ENCODE measurements around the gene DYNC2LI1.
A peak's percentile ranks its signal among the peaks of the same experiment; 100 is the strongest.

The DYNC2LI1 gene

DNA sequence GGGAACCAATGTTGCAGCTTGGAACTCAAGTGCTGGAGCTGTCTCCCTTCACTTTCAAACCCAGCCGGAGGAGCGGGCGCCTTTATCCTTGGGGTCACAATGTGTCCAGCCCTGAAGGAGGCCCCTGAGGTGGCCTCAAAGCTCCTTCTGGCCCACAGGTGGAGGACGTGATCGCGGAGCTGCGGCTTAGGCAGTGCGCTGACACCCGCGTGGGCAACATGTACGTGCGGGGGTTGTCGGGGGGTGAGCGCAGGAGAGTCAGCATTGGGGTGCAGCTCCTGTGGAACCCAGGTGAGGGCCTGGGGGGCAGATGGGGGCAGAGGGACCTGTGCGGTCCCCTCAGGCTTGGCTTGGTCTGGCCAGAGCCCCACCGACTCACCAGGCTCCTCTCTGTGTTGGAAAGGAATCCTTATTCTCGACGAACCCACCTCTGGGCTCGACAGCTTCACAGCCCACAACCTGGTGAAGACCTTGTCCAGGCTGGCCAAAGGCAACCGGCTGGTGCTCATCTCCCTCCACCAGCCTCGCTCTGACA lies 78.4 kb downstream of the DYNC2LI1 start:
- no CpG with 5 or more reads among the region's 21 CpGs for WGBS, 2 donors (ENCODE audit: extremely low coverage in 2 of 2, insufficient read length in 2 of 2, insufficient replicate concordance in 1 of 2)
- Histone ChIP-seq H2BK15ac (ENCODE audit: low read length) (no peak overlapping the region), H2BK120ac (ENCODE audit: low read depth, low read length) (peak overlapping the region; percentile 20), H3K14ac (ENCODE audit: low read length) (peak overlapping the region; percentile 75), H2BK5ac (ENCODE audit: low read length) (peak overlapping the region; percentile 80), H3K9me3 (replicated peaks in 1 of 2; ENCODE audit: control insufficient read depth in 2 of 2, insufficient read depth in 1 of 2, low read depth in 1 of 2, low read length in 2 of 2) (no peaks in the 10 kb centered on the region), H3K79me1 (ENCODE audit: low read depth, low read length) (no peaks in the 10 kb centered on the region), H3K9ac (ENCODE audit: low read depth, low read length, poor library complexity) (no peak overlapping the region), H3K4me1 (ENCODE audit: control insufficient read depth in 2 of 2, insufficient read depth in 1 of 2, low read depth in 1 of 2, low read length in 2 of 2) (no peaks in the 10 kb centered on the region), H2BK12ac (ENCODE audit: low read length) (no peak overlapping the region), H3K27me3 (ENCODE audit: control insufficient read depth in 3 of 3, insufficient read depth in 3 of 3, low read depth in 1 of 3, low read length in 3 of 3) (peaks cover 0 to 6% (median 0%) of the 10 kb centered on the region in 3 experiments), H3K23ac (ENCODE audit: low read depth, low read length, poor library complexity) (peak overlapping the region; percentile 43), H3K36me3 (replicated peaks in 1 of 2; ENCODE audit: control insufficient read depth in 2 of 2, insufficient read depth in 2 of 2, low read length in 2 of 2) (no peaks in the 10 kb centered on the region), H3K27ac (replicated peaks; ENCODE audit: low read length) (no peak overlapping the region), H3K4ac (ENCODE audit: low read length) (no peak overlapping the region), H4K91ac (ENCODE audit: low read depth, low read length, poor library complexity) (no peak overlapping the region), H2AFZ (ENCODE audit: low read length) (no peak overlapping the region), H3K18ac (ENCODE audit: low read length) (no peak overlapping the region), H3K4me2 (ENCODE audit: insufficient read depth, low read length, poor library complexity, severe bottlenecking) (no peak overlapping the region), H3K4me3 (ENCODE audit: low read length in 2 of 2) (no peak overlapping the region), H4K8ac (ENCODE audit: low read depth, low read length) (no peak overlapping the region), H2AK5ac (ENCODE audit: low read depth, low read length) (no peak overlapping the region)
- DNase-seq (ENCODE audit: low spot score), result no peak

DNA sequence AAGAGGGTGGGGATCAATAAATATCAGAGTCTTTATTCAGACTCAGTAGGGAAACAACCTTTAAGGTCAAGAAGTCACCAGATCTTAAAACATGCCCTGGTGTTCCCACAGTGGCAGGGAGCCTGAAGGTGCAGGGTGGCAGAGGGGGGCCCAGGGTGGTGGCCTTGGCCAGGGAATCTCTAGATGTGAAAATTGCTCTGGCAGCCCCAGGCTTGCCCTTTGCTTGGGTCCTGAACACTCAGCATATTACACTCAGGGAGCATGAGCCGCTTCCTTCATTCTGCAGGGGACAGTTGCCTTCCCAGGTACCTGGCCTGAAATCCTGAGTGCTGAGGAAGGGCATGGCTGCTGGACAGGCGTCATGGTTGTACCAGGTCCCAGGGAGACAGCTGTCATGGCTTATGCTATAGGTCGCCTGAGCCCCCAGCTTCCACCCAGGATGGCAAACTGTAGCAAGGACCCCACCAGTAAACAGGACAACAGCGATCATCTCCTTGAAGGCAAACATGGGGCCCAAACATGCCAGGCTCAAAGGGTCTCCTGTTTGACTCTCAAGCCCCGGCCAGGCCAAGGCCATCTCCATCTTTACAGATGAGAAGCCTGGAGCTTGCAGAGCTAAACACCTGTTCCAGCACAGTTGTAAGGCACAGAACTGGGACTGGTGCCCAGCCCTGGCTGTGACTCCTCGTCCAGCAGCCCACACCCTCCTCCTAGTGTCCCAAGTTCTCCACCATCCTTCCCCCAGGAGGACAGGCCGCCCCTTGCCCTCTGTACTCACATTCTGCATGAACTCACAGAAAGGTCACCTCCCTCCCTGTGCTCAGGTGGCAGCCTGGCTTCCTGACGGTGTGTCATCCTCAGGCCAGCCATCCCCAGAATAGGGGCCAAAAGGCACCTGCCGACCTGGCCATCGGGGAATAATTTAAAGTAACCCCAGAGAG lies 79.6 kb downstream of the DYNC2LI1 start:
- no peak overlapping the region for H4K8ac ChIP-seq (ENCODE audit: low read depth, low read length)
- no peak overlapping the region for H4K91ac ChIP-seq (ENCODE audit: low read depth, low read length, poor library complexity)
- no peaks in the 10 kb centered on the region for H3K9me3 ChIP-seq (replicated peaks in 1 of 2; ENCODE audit: control insufficient read depth in 2 of 2, insufficient read depth in 1 of 2, low read depth in 1 of 2, low read length in 2 of 2)
- no peaks in the 10 kb centered on the region for H3K4me1 ChIP-seq (ENCODE audit: control insufficient read depth in 2 of 2, insufficient read depth in 1 of 2, low read depth in 1 of 2, low read length in 2 of 2)
- H3K23ac ChIP-seq (ENCODE audit: low read depth, low read length, poor library complexity), result no peak overlapping the region
- no peak overlapping the region for H3K14ac ChIP-seq (ENCODE audit: low read length)
- H3K4me3 ChIP-seq (ENCODE audit: low read length in 2 of 2), result no peak overlapping the region
- peak overlapping the region; percentile 51 for H2BK15ac ChIP-seq (ENCODE audit: low read length)
- H3K36me3 ChIP-seq (replicated peaks in 1 of 2; ENCODE audit: control insufficient read depth in 2 of 2, insufficient read depth in 2 of 2, low read length in 2 of 2), result no peaks in the 10 kb centered on the region
- H2BK5ac ChIP-seq (ENCODE audit: low read length), result no peak overlapping the region
- H2AFZ ChIP-seq (ENCODE audit: low read length), result no peak overlapping the region
- H3K4ac ChIP-seq (ENCODE audit: low read length), result no peak overlapping the region
- no peak overlapping the region for H3K27ac ChIP-seq (replicated peaks; ENCODE audit: low read length)
- peak overlapping the region; percentile 7 for H3K9ac ChIP-seq (ENCODE audit: low read depth, low read length, poor library complexity)
- no peak for DNase-seq (ENCODE audit: low spot score)
- no peak overlapping the region for H2AK5ac ChIP-seq (ENCODE audit: low read depth, low read length)
- no peak overlapping the region for H2BK120ac ChIP-seq (ENCODE audit: low read depth, low read length)
- no peaks in the 10 kb centered on the region for H3K79me1 ChIP-seq (ENCODE audit: low read depth, low read length)
- no peak overlapping the region for H3K18ac ChIP-seq (ENCODE audit: low read length)
- no peak overlapping the region for H3K4me2 ChIP-seq (ENCODE audit: insufficient read depth, low read length, poor library complexity, severe bottlenecking)
- WGBS, 2 donors (ENCODE audit: extremely low coverage in 2 of 2, insufficient read length in 2 of 2, insufficient replicate concordance in 1 of 2), result no CpG with 5 or more reads among the region's 10 CpGs
- H2BK12ac ChIP-seq (ENCODE audit: low read length), result no peak overlapping the region
- H3K27me3 ChIP-seq (ENCODE audit: control insufficient read depth in 3 of 3, insufficient read depth in 3 of 3, low read depth in 1 of 3, low read length in 3 of 3), result peaks cover 0 to 6% (median 0%) of the 10 kb centered on the region in 3 experiments

DNA sequence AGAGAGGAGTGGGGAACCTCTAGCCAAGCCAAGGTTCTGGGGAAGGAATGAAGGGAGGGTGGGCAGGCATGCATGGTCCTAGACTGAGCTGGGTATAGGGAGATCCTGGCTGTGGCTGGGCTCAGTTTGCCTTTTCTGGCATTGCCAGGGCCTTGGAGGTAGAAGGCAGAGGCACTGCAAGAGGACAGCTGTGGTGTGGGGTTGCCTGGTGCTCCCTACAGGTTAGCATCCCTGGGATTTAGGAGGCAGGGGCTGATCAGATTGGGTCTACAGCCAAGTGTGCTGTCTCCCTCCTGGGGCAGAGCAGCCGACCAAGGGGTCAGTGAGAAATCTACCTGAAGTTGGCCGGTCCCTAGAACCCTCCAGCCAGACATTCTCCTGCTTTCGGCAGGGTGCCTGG lies 80.8 kb downstream of the DYNC2LI1 start:
- H2BK5ac ChIP-seq (ENCODE audit: low read length), result no peak overlapping the region
- H2AK5ac ChIP-seq (ENCODE audit: low read depth, low read length), result peak overlapping the region; percentile 51
- no peaks in the 10 kb centered on the region for H3K9me3 ChIP-seq (replicated peaks in 1 of 2; ENCODE audit: control insufficient read depth in 2 of 2, insufficient read depth in 1 of 2, low read depth in 1 of 2, low read length in 2 of 2)
- no peak overlapping the region for H4K8ac ChIP-seq (ENCODE audit: low read depth, low read length)
- no peak for DNase-seq (ENCODE audit: low spot score)
- no peaks in the 10 kb centered on the region for H3K4me1 ChIP-seq (ENCODE audit: control insufficient read depth in 2 of 2, insufficient read depth in 1 of 2, low read depth in 1 of 2, low read length in 2 of 2)
- H3K18ac ChIP-seq (ENCODE audit: low read length), result no peak overlapping the region
- no peak overlapping the region for H2BK15ac ChIP-seq (ENCODE audit: low read length)
- no peak overlapping the region for H2BK120ac ChIP-seq (ENCODE audit: low read depth, low read length)
- H2BK12ac ChIP-seq (ENCODE audit: low read length), result no peak overlapping the region
- H3K14ac ChIP-seq (ENCODE audit: low read length), result no peak overlapping the region
- no peak overlapping the region for H3K4ac ChIP-seq (ENCODE audit: low read length)
- H3K9ac ChIP-seq (ENCODE audit: low read depth, low read length, poor library complexity), result no peak overlapping the region
- H3K23ac ChIP-seq (ENCODE audit: low read depth, low read length, poor library complexity), result no peak overlapping the region
- no peak overlapping the region for H4K91ac ChIP-seq (ENCODE audit: low read depth, low read length, poor library complexity)
- no peak overlapping the region for H3K4me2 ChIP-seq (ENCODE audit: insufficient read depth, low read length, poor library complexity, severe bottlenecking)
- no peaks in the 10 kb centered on the region for H3K79me1 ChIP-seq (ENCODE audit: low read depth, low read length)
- H3K4me3 ChIP-seq (ENCODE audit: low read length in 2 of 2), result no peak overlapping the region
- H3K36me3 ChIP-seq (replicated peaks in 1 of 2; ENCODE audit: control insufficient read depth in 2 of 2, insufficient read depth in 2 of 2, low read length in 2 of 2), result no peaks in the 10 kb centered on the region
- no CpG with 5 or more reads among the region's 3 CpGs for WGBS, 2 donors (ENCODE audit: extremely low coverage in 2 of 2, insufficient read length in 2 of 2, insufficient replicate concordance in 1 of 2)
- peaks cover 0 to 6% (median 0%) of the 10 kb centered on the region in 3 experiments for H3K27me3 ChIP-seq (ENCODE audit: control insufficient read depth in 3 of 3, insufficient read depth in 3 of 3, low read depth in 1 of 3, low read length in 3 of 3)
- no peak overlapping the region for H3K27ac ChIP-seq (replicated peaks; ENCODE audit: low read length)
- H2AFZ ChIP-seq (ENCODE audit: low read length), result no peak overlapping the region

DNA sequence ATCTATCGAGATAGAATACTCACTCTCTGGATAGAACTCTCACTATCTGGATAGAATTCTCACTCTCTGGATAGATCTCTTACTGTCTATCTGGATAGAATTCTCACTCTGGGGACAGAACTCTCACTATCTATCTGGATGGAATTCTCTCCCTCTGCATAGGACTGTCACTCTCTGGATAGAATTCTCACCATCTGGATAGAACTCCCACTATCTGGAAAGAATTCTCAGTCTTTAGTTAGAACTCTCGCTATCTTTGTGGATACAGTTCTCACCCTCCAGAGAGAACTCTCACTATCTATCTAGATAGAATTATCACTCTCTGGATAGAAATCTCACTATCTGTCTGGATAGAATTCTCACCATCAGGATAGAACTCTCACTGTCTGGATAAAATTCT lies 81.5 kb downstream of the DYNC2LI1 start:
- no peak overlapping the region for H3K4me3 ChIP-seq (ENCODE audit: low read length in 2 of 2)
- H3K27me3 ChIP-seq (ENCODE audit: control insufficient read depth in 3 of 3, insufficient read depth in 3 of 3, low read depth in 1 of 3, low read length in 3 of 3), result peaks cover 0 to 6% (median 0%) of the 10 kb centered on the region in 3 experiments
- H3K4me2 ChIP-seq (ENCODE audit: insufficient read depth, low read length, poor library complexity, severe bottlenecking), result no peak overlapping the region
- no peak overlapping the region for H2BK120ac ChIP-seq (ENCODE audit: low read depth, low read length)
- no peak overlapping the region for H4K91ac ChIP-seq (ENCODE audit: low read depth, low read length, poor library complexity)
- no peak overlapping the region for H2AFZ ChIP-seq (ENCODE audit: low read length)
- H4K8ac ChIP-seq (ENCODE audit: low read depth, low read length), result no peak overlapping the region
- no peaks in the 10 kb centered on the region for H3K9me3 ChIP-seq (replicated peaks in 1 of 2; ENCODE audit: control insufficient read depth in 2 of 2, insufficient read depth in 1 of 2, low read depth in 1 of 2, low read length in 2 of 2)
- no peak overlapping the region for H2BK5ac ChIP-seq (ENCODE audit: low read length)
- H2BK12ac ChIP-seq (ENCODE audit: low read length), result no peak overlapping the region
- no peak overlapping the region for H3K23ac ChIP-seq (ENCODE audit: low read depth, low read length, poor library complexity)
- H3K14ac ChIP-seq (ENCODE audit: low read length), result no peak overlapping the region
- H3K18ac ChIP-seq (ENCODE audit: low read length), result no peak overlapping the region
- H2AK5ac ChIP-seq (ENCODE audit: low read depth, low read length), result no peak overlapping the region
- DNase-seq (ENCODE audit: low spot score), result no peak
- H3K36me3 ChIP-seq (replicated peaks in 1 of 2; ENCODE audit: control insufficient read depth in 2 of 2, insufficient read depth in 2 of 2, low read length in 2 of 2), result no peaks in the 10 kb centered on the region
- no peaks in the 10 kb centered on the region for H3K79me1 ChIP-seq (ENCODE audit: low read depth, low read length)
- no peak overlapping the region for H2BK15ac ChIP-seq (ENCODE audit: low read length)
- no peak overlapping the region for H3K27ac ChIP-seq (replicated peaks; ENCODE audit: low read length)
- H3K9ac ChIP-seq (ENCODE audit: low read depth, low read length, poor library complexity), result no peak overlapping the region
- no peaks in the 10 kb centered on the region for H3K4me1 ChIP-seq (ENCODE audit: control insufficient read depth in 2 of 2, insufficient read depth in 1 of 2, low read depth in 1 of 2, low read length in 2 of 2)
- no peak overlapping the region for H3K4ac ChIP-seq (ENCODE audit: low read length)
- WGBS, 2 donors (ENCODE audit: extremely low coverage in 2 of 2, insufficient read length in 2 of 2, insufficient replicate concordance in 1 of 2), result no CpG with 5 or more reads among the region's 2 CpGs

All from neuronal stem cell (in vitro differentiated cells).